Activated CD4-positive, alpha-beta T cell treated with anti-CD3 and anti-CD28 coated beads for 4 hours (primary cell): ENCODE measurements around the gene PLK5.
"Not testable (repeated sequence)": the region's sequence is repeated elsewhere in the genome, so short reads cannot be mapped to it uniquely, and the experiment has no call there.

Experiments
- DNase-seq, 2 donors: peaks; one replicate each; pipeline ENCODE4 v3.0.0-alpha.2; 2020

PLK5 gene

GRCh38 chr19:1491114-1491848 is 32.6 kb upstream of the PLK5 start, which contains the start of gene REEP6:
REEP6 (plus strand) TSS chr19:1491181; CDS start chr19:1491270, 89 bp downstream.
- DNase-seq = no peak

- no peak for DNase-seq
Measured at GRCh38 chr19:1491849-1492170, 32.1 kb upstream of the PLK5 start.

- DNase-seq = no peak
Measured at GRCh38 chr19:1492474-1493006, 31.3 kb upstream of the PLK5 start.

GRCh38 chr19:1494115-1494815 is 29.6 kb upstream of the PLK5 start:
- DNase-seq = no peak

- DNase-seq = no peak
Measured at GRCh38 chr19:1495051-1495798, 28.7 kb upstream of the PLK5 start.

GRCh38 chr19:1495799-1496713 is 27.8 kb upstream of the PLK5 start:
- no peak for DNase-seq

GRCh38 chr19:1496714-1497577 is 26.9 kb upstream of the PLK5 start:
- DNase-seq = no peak

- DNase-seq = no peak
Measured at GRCh38 chr19:1497578-1498235, 26.2 kb upstream of the PLK5 start.

- not testable (repeated sequence) for DNase-seq
Measured at GRCh38 chr19:1499231-1499630, 24.6 kb upstream of the PLK5 start.

GRCh38 chr19:1501200-1501595 is 22.7 kb upstream of the PLK5 start:
- DNase-seq = no peak

GRCh38 chr19:1502433-1503088 is 21.3 kb upstream of the PLK5 start:
- DNase-seq = no peak

GRCh38 chr19:1503089-1503924 is 20.6 kb upstream of the PLK5 start:
- DNase-seq = peak; percentile 60 to 65

GRCh38 chr19:1503925-1504773 is 19.7 kb upstream of the PLK5 start:
- DNase-seq = no peak

GRCh38 chr19:1505012-1505411 is 18.9 kb upstream of the PLK5 start:
- no peak for DNase-seq

- DNase-seq = no peak
Measured at GRCh38 chr19:1505991-1506881, 17.6 kb upstream of the PLK5 start.

- no peak for DNase-seq
Measured at GRCh38 chr19:1507192-1507660, 16.7 kb upstream of the PLK5 start.
